Upper lobe of right lung (tissue), 1 donor: ENCODE measurements around the gene VPS35. TPM values are rescaled to one million over a fixed set of nuclear protein-coding genes. Genes with fewer than 3 reads are reported as not detected.

Source experiments
- ATAC-seq: fragments of 200-7000 bp; cut with Tn5 transposase; one replicate; pipeline ENCODE4 v1.9.1; 2020; ENCODE audit warnings: mild to moderate bottlenecking, moderate library complexity
- DNase-seq: peaks from one replicate; pipeline ENCODE4 v3.0.0-alpha.2; 2020
- H3K27ac ChIP-seq: fragments of 200-600 bp; one replicate; pipeline ENCODE4 v1.8.0; 2022
- H3K27me3 ChIP-seq: fragments of 200-600 bp; one replicate; pipeline ENCODE4 v1.8.0; 2022; ENCODE audit warnings: mild to moderate bottlenecking
- H3K36me3 ChIP-seq: fragments of 200-600 bp; one replicate; pipeline ENCODE4 v1.8.0; 2022
- H3K4me1 ChIP-seq: fragments of 200-600 bp; one replicate; pipeline ENCODE4 v1.8.0; 2022
- H3K4me3 ChIP-seq: fragments of 200-600 bp; one replicate; pipeline ENCODE4 v1.8.0; 2022; ENCODE audit warnings: mild to moderate bottlenecking
- H3K9me3 ChIP-seq: fragments of 200-600 bp; one replicate; pipeline ENCODE4 v1.8.0; 2022
- intact Hi-C: fragments of 100-400 bp; cut with DNase I; formaldehyde crosslinking; loops from one replicate; pipeline ENCODE4 v1.11.0; 2022
- long read RNA-seq: library from polyadenylated mRNA; unstranded; transcript quantifications from one replicate; pipeline ENCODE4 v2.0.0, GENCODE V29; 2021
- total RNA-seq: library from RNA; stranded (reverse); fragmentation: NEBNext Ultra II Directional; extraction: Animal tissue kit (Norgen Biotek cat#: 25700); gene quantifications from one replicate; pipeline ENCODE4 v1.2.1, GENCODE V29; 2021
- TF ChIP-seq, protein P1 (sequence below): fragments of 200-600 bp; IDR thresholded peaks from one replicate; pipeline ENCODE4 v1.8.0; 2022; ENCODE audit warnings: antibody characterized with exemption
- donor health status: DM: no; HTN: yes; CAD: no; lungs with severe emphysema.

The VPS35 gene
- 87.6 TPM for total RNA-seq
- long read RNA-seq, full-length matches to known transcripts, result 157 of 199 reads
- long read RNA-seq, partial matches to known transcripts, result 21 of 199 reads
- long read RNA-seq, other reads (novel, unspliced or antisense), result 21 of 199 reads

DNA sequence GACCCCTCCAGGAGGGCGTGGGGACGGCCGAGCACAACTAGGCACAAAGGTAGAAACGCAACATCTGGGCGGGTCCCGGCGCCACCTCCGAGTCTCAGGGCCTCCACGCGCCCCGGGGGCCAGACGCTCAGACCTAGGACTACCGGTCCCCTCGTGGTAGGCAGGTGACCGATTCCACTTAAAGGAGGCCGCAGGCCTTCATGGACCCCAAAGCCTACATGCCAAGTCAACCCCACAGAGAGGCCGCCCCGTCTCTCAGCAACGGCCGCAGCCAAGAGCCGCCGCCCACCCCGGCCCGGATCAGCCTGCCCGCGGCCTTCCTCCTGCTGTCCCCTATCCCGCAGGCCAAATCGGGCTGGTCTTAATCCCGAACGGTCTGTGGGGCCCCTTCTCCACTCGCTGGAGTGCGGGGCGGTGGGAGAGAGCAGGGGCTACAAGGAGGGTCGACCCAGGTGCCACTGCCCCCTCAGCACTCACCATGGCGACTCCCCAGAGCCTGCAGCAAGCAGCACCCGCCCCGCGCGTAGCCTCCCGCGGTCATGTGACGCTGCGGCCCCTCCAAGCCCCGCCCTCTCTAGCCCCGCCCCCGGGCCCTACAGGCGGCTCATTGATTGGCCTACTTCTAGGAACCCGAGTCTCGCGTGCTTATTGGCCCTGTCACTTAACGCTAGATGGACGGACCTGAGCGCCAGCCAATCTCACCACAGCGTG is at the start of gene VPS35:
Gene VPS35 (minus strand): TSS at position 525 of the 711 bp plus-strand sequence. CDS start 45 bp downstream, at position 480.
- DNase-seq (peak; percentile 100), ATAC-seq (peak; percentile 97)
- Histone ChIP-seq H3K27me3 (no peaks in the 10 kb centered on the region), H3K27ac (peak within 1 kb of the TSS; percentile 91), H3K4me1 (peaks cover 32% of the 10 kb centered on the region), H3K9me3 (no peaks in the 10 kb centered on the region), H3K4me3 (peak within 1 kb of the TSS; percentile 89), H3K36me3 (no peaks in the 10 kb centered on the region)
- TF ChIP-seq, protein P1, sequence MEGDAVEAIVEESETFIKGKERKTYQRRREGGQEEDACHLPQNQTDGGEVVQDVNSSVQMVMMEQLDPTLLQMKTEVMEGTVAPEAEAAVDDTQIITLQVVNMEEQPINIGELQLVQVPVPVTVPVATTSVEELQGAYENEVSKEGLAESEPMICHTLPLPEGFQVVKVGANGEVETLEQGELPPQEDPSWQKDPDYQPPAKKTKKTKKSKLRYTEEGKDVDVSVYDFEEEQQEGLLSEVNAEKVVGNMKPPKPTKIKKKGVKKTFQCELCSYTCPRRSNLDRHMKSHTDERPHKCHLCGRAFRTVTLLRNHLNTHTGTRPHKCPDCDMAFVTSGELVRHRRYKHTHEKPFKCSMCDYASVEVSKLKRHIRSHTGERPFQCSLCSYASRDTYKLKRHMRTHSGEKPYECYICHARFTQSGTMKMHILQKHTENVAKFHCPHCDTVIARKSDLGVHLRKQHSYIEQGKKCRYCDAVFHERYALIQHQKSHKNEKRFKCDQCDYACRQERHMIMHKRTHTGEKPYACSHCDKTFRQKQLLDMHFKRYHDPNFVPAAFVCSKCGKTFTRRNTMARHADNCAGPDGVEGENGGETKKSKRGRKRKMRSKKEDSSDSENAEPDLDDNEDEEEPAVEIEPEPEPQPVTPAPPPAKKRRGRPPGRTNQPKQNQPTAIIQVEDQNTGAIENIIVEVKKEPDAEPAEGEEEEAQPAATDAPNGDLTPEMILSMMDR, result peak; percentile 33
- intact Hi-C loops, result no loop called here

DNA sequence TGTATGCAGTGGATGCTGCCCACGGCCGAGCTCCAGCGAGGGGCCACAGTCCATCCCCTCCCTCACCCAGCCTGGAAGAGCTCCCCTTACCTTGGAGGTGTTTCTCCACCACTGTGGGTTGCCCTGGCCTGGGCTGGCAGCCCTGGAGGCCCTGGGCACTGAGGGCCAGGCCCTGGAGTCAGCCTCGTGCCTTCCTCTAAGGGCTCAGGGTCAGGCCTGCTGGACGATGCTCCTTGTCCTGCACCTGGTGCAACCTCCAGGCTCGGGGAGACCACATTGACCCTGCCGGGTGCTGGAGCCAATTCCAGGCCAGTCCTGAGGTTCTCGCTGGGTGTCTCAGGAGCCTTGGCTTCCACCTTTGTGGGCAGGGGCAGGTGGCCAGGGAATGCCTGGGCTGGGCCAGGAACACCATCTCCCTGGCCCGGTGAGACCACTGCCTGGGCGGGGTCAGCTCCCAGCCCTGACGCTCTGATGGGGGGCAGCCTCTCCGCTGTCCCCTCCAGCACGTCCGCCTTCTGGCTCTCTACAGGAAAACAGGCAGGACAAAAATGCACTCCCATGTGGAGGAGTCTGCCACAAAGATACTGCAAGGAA is 48.7 kb upstream of the VPS35 start:
- no peaks in the 10 kb centered on the region for H3K9me3 ChIP-seq
- H3K4me1 ChIP-seq, result no peaks in the 10 kb centered on the region
- peak; percentile 55 for DNase-seq
- ATAC-seq, result peak; percentile 18
- TF ChIP-seq, protein P1, result no peak
- intact Hi-C loops, result no loop called here
- H3K4me3 ChIP-seq, result no peak overlapping the region
- no peaks in the 10 kb centered on the region for H3K36me3 ChIP-seq
- H3K27ac ChIP-seq, result no peak overlapping the region
- no peaks in the 10 kb centered on the region for H3K27me3 ChIP-seq

- no peaks in the 10 kb centered on the region for H3K36me3 ChIP-seq
- H3K9me3 ChIP-seq, result no peaks in the 10 kb centered on the region
- peak; percentile 59 for DNase-seq
- ATAC-seq, result no peak
- no peaks in the 10 kb centered on the region for H3K27me3 ChIP-seq
- no peak overlapping the region for H3K4me3 ChIP-seq
- TF ChIP-seq, protein P1, result no peak
- intact Hi-C loops, result no loop called here
- no peak overlapping the region for H3K27ac ChIP-seq
- no peaks in the 10 kb centered on the region for H3K4me1 ChIP-seq
These were observed 47.7 kb upstream of the VPS35 start for GRCh38 chr16:46736695-46737094.

DNA sequence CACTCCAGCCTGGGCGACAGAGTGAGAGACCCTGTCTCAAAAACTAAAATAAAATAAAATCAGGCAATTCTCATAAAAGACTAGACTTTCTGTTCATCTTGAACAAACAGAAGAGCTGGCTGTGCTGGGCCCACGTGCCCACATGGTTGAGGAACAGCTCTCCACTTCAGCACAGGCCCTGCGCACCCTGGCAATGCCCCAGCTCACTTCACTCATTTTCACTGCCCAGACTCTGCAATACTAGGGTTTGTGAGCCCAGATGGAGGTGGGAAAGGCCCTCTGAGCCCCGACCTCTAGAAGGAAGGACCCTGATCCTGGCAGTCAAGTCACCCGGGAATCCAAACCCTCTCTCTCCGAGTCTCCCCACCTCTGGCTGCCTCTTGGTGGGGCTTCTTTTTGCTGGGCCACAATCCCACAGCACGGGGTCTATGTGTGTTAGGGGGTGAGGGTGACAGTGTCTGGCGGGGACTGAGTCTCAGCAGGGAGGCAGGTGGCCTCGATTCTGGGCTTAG is 44.4 kb upstream of the VPS35 start:
- Histone ChIP-seq H3K4me3 (no peak overlapping the region), H3K27me3 (no peaks in the 10 kb centered on the region), H3K4me1 (no peaks in the 10 kb centered on the region), H3K27ac (no peak overlapping the region), H3K9me3 (no peaks in the 10 kb centered on the region), H3K36me3 (no peaks in the 10 kb centered on the region)
- ATAC-seq (no peak), DNase-seq (no peak)
- intact Hi-C loops, result no loop called here
- TF ChIP-seq, protein P1, result no peak

DNA sequence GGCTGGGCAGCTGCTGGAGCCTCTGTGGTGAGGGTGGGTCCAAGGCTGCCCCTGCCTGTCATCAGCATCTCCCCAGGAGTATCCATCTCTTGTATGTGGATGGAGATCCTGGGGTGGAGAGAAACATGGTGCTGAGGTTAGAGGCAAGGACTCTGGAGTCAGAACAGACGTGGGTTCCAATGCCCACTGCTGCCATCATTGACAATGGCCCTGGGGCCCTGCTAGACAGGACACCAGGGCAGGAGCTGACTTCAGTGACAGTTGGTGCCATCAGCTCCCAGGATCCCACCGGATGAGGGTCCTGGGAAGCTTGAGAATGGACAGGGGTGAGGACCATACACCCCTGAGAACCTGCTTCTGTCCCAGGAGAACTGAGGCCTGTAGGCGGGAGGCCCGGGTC is 43.6 kb upstream of the VPS35 start:
- Histone ChIP-seq H3K4me1 (no peaks in the 10 kb centered on the region), H3K27me3 (no peaks in the 10 kb centered on the region), H3K9me3 (no peaks in the 10 kb centered on the region), H3K27ac (no peak overlapping the region), H3K36me3 (no peaks in the 10 kb centered on the region), H3K4me3 (no peak overlapping the region)
- intact Hi-C loops, result no loop called here
- ATAC-seq, result no peak
- TF ChIP-seq, protein P1, result no peak
- no peak for DNase-seq
